HG02610 (cell line): ENCODE measurements around the gene SLC51A.

Experiments
- ATAC-seq: cut with Tn5 transposase; IDR thresholded peaks from one replicate; pipeline ENCODE4 v1.9.1; 2021; ENCODE audit warnings: mild to moderate bottlenecking, moderate library complexity; ENCODE audit not compliant: unreplicated experiment

SLC51A gene

GRCh38 chr3:196214783-196215441 lies 1.4 kb upstream of the SLC51A start:
- ATAC-seq, result no peak

GRCh38 chr3:196215493-196216020 lies 777 bp upstream of the SLC51A start:
- no peak for ATAC-seq

- ATAC-seq, result no peak
Measured at GRCh38 chr3:196216681-196217211, 412 bp downstream of the SLC51A start.

- no peak for ATAC-seq
Measured at GRCh38 chr3:196217307-196218154, 1.2 kb downstream of the SLC51A start.

- ATAC-seq, result no peak
Measured at GRCh38 chr3:196218155-196218712, 1.9 kb downstream of the SLC51A start.

GRCh38 chr3:196219194-196219969 lies 3.0 kb downstream of the SLC51A start:
- no peak for ATAC-seq

GRCh38 chr3:196219970-196220311 lies 3.6 kb downstream of the SLC51A start:
- no peak for ATAC-seq

GRCh38 chr3:196220587-196220986 lies 4.3 kb downstream of the SLC51A start:
- ATAC-seq, result no peak

GRCh38 chr3:196220991-196221390 lies 4.7 kb downstream of the SLC51A start:
- no peak for ATAC-seq

GRCh38 chr3:196222876-196223595 lies 6.7 kb downstream of the SLC51A start:
- ATAC-seq, result no peak

- no peak for ATAC-seq
Measured at GRCh38 chr3:196225086-196225485, 8.8 kb downstream of the SLC51A start.

- no peak for ATAC-seq
Measured at GRCh38 chr3:196225763-196226364, 9.5 kb downstream of the SLC51A start.

GRCh38 chr3:196227121-196227561 lies 10.8 kb downstream of the SLC51A start:
- ATAC-seq, result no peak

- ATAC-seq, result no peak
Measured at GRCh38 chr3:196227629-196228493, 11.5 kb downstream of the SLC51A start.

GRCh38 chr3:196232154-196232881 lies 16.0 kb downstream of the SLC51A start:
- peak; percentile 79 for ATAC-seq

- no peak for ATAC-seq
Measured at GRCh38 chr3:196232882-196233251, 16.5 kb downstream of the SLC51A start.

- no peak for ATAC-seq
Measured at GRCh38 chr3:196235452-196236122, 19.3 kb downstream of the SLC51A start.

GRCh38 chr3:196236223-196236622 lies 19.9 kb downstream of the SLC51A start:
- no peak for ATAC-seq
